Activated CD8-positive, alpha-beta memory T cell treated with anti-CD3 and anti-CD28 coated beads, Interleukin-2, amount 50 U/mL, for 1 hour (primary cell): ENCODE results near the gene BRD4.

Experiments
- DNase-seq: peaks from one replicate; pipeline ENCODE4 v3.0.0-alpha.2; 2020; ENCODE audit errors: extremely low read depth

BRD4 gene

GRCh38 chr19:15225760-15226159 lies 106.6 kb downstream of the BRD4 start:
- no peak for DNase-seq

- DNase-seq, result no peak
These were observed 108.5 kb downstream of the BRD4 start for GRCh38 chr19:15223649-15224361.

- peak; percentile 48 for DNase-seq
These were observed 109.3 kb downstream of the BRD4 start for GRCh38 chr19:15222738-15223648.

- DNase-seq, result no peak
These were observed 111.5 kb downstream of the BRD4 start for GRCh38 chr19:15220833-15221232.

GRCh38 chr19:15218501-15218900 lies 113.8 kb downstream of the BRD4 start:
- no peak for DNase-seq

- no peak for DNase-seq
These were observed 116.0 kb downstream of the BRD4 start for GRCh38 chr19:15216363-15216762.

GRCh38 chr19:15213715-15214381 lies 118.5 kb downstream of the BRD4 start:
- no peak for DNase-seq

GRCh38 chr19:15212711-15213110 lies 119.6 kb downstream of the BRD4 start:
- no peak for DNase-seq

GRCh38 chr19:15210323-15210781 lies 122.0 kb downstream of the BRD4 start:
- no peak for DNase-seq

- DNase-seq, result no peak
These were observed 130.8 kb downstream of the BRD4 start for GRCh38 chr19:15201374-15202023.

GRCh38 chr19:15200553-15201364 lies 131.6 kb downstream of the BRD4 start, which contains the start of gene NOTCH3:
TSS of gene NOTCH3 (minus strand) at chr19:15200995. CDS start at chr19:15200905, 90 bp downstream.
- no peak for DNase-seq

- DNase-seq, result no peak
These were observed 132.4 kb downstream of the BRD4 start for GRCh38 chr19:15199661-15200552.

- no peak for DNase-seq
These were observed 133.2 kb downstream of the BRD4 start for GRCh38 chr19:15198951-15199660.

GRCh38 chr19:15197942-15198341 lies 134.4 kb downstream of the BRD4 start:
- DNase-seq, result no peak

- DNase-seq, result no peak
These were observed 134.9 kb downstream of the BRD4 start for GRCh38 chr19:15197275-15197941.

- no peak for DNase-seq
These were observed 135.9 kb downstream of the BRD4 start for GRCh38 chr19:15196360-15197005.

- no peak for DNase-seq
These were observed 136.7 kb downstream of the BRD4 start for GRCh38 chr19:15195371-15196334.
